ELF-1 (cell line): ENCODE data around the gene DPYD.

Experiments
- DNase-seq: peaks from one replicate; pipeline ENCODE4 v3.0.0-alpha.2; 2016; ENCODE audit warnings: low read depth, low spot score

Gene DPYD

DNA sequence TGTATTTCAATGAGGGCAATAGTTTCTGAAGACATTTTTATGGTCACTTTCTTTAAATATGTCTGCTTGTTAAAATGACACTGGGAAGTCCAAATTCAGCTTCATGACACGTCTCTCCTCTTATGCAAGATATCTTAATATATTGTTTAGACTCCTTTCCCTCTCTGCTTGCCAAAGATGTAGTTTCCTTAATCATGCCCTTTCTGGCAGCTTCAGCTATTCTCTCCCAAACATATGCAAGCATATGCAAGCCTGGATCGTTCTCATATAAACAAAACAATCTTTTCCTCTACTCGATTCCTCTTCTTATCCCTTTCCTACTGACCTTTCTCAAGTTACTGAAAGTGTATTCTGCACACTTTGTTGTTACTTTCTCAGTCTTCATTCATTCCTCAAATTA is 827.1 kb downstream of the DPYD start:
- no peak for DNase-seq

GRCh38 chr1:97092824-97093223 is 828.0 kb downstream of the DPYD start:
- DNase-seq = no peak

- no peak for DNase-seq
Observed at GRCh38 chr1:97091679-97092078, 829.2 kb downstream of the DPYD start.

DNA sequence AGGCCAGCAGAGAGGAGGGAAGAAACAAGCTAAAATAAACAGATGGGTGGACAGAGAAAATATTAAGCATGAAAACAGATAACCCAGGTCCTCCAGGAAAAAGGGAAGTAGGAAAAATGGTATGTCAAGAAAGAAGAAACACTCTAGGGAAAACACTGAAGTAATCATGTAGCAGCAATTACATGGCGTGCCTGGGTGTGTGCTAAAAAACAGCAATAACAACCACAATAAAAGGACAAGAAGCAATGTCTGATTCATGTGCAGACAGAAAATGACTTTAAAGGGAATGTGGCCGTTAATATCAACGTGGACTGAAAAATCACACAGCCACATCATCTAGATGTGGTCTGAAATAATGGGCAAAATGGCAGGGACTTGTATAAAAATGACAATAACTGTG is 829.6 kb downstream of the DPYD start:
- no peak for DNase-seq

- DNase-seq = no peak
Observed at GRCh38 chr1:97090725-97091124, 830.1 kb downstream of the DPYD start.

DNA sequence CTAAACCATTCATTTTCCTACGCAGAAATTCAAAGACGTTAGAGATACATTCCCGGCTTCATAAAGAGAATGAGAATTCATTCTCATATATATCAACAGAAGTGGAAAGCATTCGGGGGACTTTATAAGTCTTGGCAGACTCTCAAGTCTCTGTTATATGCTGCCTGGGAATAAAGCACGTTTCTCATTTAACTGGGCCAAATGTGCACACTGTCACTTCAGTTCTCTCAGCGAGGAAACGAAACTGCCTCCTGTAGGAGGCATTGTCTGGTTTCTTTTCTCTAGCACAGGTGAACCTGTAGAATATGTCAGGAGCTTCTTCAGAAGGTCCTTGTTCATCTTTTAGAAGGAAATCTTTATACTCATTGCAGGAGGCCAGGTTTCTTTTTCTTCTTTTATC is 831.7 kb downstream of the DPYD start:
- no peak for DNase-seq

- no peak for DNase-seq
Observed at GRCh38 chr1:97088391-97088790, 832.4 kb downstream of the DPYD start.

- no peak for DNase-seq
Observed at GRCh38 chr1:97084546-97084945, 836.3 kb downstream of the DPYD start.

DNA sequence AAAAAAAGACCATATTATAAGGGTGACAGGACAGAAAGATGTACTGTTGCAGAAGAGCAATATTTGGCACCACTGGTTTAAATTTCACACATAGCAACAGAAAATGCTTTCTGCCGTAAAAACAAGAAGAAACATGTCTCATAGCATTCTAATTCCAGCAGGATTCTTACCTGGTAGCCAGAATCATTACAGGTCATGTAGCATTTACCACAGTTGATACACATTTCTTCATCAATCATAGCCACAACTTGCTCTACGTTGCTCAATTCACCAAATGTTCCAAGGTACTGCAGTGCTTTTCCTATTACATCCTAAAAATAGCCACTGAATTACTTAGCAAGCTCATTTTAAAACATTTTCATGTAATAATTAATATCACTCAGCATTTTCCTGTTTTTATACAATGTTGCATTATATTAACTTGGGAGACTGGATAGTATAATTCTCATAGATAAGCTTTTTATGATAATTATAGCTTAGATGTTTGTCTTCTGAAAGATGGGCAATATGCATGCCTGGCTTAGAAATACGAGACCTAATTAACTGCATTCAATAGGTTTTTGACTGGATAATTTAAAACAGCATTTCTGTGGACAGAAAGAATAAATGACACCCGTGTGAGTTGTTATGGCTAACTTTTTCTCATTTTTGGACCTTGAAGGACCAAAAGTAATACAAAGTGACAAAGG is 838.5 kb downstream of the DPYD start:
- DNase-seq = no peak

DNA sequence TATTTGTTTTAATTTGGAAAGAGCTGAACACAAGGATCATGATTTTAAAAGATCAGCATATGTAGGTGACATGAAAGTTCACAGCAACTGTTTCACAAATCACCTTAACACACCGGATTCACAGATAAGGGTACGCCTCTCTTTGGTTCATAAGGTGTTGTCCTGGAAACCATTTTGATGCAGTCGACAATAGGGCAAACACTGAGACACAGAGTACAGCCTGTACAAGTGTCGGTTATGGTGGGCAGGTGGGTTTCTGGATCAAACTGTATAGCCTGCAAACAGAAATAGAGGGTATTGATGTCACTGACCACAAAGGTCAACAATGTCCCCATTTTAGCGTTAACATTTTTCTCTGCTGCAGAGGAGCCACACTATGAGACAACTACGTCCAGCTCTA is 842.0 kb downstream of the DPYD start:
- no peak for DNase-seq

DNA sequence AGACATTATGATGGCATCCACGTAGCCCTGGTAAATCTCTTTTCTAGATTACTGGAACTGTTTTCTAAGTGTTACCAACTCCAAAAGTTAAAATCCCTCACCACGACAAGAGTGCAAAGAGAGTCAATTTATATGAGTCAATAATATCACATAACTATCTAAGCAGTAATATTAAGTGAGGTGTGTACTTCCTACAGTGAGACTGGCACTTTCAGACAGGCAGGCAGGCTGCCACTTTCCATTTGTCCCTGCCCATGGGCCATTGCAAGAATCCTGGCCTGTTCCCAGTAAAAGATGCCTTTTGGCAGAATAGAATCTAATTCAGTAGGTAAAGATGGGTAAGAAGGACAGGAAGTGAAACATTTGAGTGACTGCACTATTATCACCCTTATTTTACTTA is 843.6 kb downstream of the DPYD start:
- no peak for DNase-seq

DNA sequence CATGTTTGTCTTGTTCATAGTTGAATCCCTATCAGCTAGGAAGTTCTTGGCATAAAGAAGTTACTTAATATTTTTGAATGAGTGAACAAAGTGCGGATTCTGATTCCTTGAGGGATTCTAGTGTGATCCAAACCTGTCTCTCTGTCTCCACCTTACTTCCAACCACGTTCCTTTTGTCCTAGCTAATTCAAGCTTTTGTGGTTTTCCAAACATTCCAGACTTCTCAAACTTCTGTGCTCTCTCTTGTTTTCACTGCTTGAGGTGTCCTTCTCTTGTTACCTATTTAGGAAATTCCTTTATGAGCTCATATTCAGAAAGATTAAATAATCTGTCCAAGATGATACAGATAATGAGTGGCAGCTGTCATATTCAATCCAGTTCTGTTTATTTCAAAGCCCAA is 846.1 kb downstream of the DPYD start:
- DNase-seq = no peak

DNA sequence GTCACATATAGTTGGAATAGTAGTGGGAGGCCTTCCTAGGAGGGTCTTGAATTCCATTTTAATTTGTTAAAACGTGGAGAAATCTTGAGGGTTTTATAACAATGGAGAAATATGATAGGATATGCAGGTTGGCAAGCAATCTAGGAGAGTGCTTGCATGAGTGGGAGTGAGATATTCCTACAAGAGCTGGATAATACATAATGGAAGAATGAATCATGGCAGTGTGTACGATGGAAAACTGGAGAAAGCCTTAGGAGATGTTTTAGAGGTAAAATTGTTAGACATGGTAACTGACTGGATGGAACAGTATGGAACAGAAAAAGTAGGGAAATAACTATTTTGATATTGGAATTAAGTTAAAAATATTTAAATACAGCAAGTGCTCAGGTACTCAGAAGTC is 846.9 kb downstream of the DPYD start:
- DNase-seq = no peak

DNA sequence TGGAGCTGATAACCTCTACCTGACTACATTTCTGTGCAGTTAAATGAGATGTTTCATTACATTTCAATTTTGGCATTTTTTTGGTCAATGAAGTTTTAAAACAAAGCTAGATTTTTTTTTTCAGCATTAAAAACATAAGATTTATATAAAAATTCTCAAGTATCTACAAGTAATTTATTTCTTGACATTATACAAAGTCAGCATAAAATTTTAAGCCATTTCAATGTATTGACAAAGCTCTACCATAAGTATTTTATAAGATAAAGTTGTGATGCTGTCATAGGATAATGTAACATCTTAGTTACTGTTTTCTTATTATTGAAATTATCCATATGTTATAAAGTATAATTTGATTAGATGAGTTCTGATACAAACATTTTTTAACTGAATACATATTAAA is 847.7 kb downstream of the DPYD start:
- DNase-seq = no peak

GRCh38 chr1:97071173-97071572 is 849.7 kb downstream of the DPYD start:
- no peak for DNase-seq

- no peak for DNase-seq
Observed at GRCh38 chr1:97070376-97070775, 850.5 kb downstream of the DPYD start.

DNA sequence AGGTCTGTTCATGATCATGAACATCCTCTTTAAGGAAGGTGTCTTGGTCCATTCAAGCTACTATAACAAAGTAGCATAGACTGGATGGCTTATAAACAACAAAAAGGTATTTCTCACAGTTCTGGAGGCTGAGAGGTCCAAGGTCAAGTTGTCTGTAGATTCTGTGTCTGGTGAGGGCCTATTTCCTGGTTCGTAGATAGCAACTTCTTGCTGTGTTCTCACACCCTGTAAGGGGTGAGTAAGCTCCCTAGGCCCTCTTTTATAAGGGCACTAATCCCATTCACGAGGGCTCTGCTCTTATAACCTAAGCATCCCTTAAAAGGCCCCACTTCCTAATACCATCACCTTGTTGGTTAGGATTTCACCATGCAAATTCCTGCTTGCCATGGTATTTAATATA is 851.5 kb downstream of the DPYD start:
- no peak for DNase-seq

DNA sequence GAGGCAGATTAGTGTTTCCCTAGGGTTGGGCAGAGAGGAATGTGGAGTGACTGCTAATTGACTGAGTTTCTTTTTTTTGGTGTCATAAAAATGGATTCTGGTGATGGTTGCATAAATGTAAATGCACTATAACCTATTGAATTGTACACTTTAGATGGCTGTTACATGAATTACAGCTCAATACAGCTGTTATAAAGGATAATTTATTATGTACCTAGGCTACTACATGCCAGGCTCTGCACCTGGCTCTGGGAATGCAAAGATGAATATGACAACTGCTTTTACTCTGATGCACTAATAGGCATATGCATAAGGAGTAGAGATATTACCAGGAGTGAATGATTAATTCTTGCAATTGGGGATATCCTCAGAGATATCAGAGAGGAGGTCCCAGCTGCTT is 854.0 kb downstream of the DPYD start:
- DNase-seq = no peak

GRCh38 chr1:97063532-97063931 is 857.3 kb downstream of the DPYD start:
- DNase-seq = no peak

DNA sequence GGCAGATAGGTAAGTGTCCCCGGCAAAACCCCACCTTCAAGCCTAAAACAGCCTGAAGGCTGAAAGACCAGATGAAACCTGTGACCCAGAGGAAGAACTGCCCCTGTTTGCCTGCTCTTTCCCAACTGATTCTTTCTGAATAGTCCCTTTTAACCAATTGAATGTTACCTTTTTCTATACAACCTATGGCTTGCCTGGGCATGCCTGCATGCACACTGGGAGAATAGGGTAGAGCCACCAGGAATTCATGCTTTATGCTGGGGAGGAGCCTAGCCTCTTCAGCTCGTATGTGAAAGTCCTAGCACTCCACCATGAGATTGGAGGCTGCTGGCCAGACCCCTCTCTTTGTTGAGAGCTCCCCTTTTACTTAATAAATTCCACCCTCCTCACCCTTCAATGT is 859.2 kb downstream of the DPYD start:
- DNase-seq = no peak

GRCh38 chr1:97056386-97056785 is 864.4 kb downstream of the DPYD start:
- no peak for DNase-seq

GRCh38 chr1:97053268-97053667 is 867.6 kb downstream of the DPYD start:
- no peak for DNase-seq

GRCh38 chr1:97051823-97052222 is 869.0 kb downstream of the DPYD start:
- DNase-seq = no peak

DNA sequence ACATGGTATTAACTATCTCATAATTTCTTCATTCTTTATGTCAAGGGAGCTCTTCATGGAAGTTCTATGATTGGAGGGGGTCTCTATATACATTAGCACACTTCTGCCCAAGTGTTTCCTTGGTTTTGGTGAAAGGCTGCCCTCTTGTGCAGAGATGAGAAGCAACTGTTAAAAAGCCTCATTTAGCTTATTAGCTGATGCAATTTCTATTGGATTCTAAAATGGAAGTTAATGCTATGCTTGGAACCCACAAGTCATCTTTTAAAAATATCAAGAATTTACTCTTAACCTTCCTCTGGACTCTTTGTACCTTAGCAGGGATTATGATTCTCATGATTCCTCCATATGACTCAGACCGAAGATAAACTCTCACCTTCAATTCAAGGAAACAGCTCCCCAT is 870.3 kb downstream of the DPYD start:
- DNase-seq = peak; percentile 5
